A549 (cell line): Measurements from ENCODE around the gene RTEL1.

Experiments used
- EP300 ChIP-seq, 2 experiments: fragments of >200 bp; sonication (Bioruptor Twin); formaldehyde crosslinking; IDR thresholded peaks; 2 replicates in 1 of 2; 3 replicates in 1 of 2; pipeline ENCODE4 v1.6.1; 2016 to 2017
- KDM5A ChIP-seq: fragments of 200-600 bp; sonication (generic); IDR thresholded peaks from 2 replicates; pipeline ENCODE4 v1.6.1; 2016; ENCODE audit warnings: antibody characterized with exemption, mild to moderate bottlenecking
- MAFK ChIP-seq: fragments of 450-650 bp; IDR thresholded peaks from 2 replicates; pipeline ENCODE4 v1.6.1; 2014; ENCODE audit not compliant: partially characterized antibody
- RAD21 ChIP-seq, 2 experiments: fragments of >200 bp in 1 of 2; sonication (Bioruptor Twin) in 1 of 2; formaldehyde crosslinking in 1 of 2; IDR thresholded peaks in 1 of 2; conservative IDR thresholded peaks in 1 of 2; 2 replicates in 1 of 2; 3 replicates in 1 of 2; pipeline ENCODE4 v1.6.1; 2012 to 2018; ENCODE audit warnings: inconsistent platforms in 1 of 2
- ZFP36 ChIP-seq: fragments of 450-650 bp; IDR thresholded peaks from 2 replicates; pipeline ENCODE4 v1.6.1; 2014; ENCODE audit warnings: borderline replicate concordance; ENCODE audit not compliant: partially characterized antibody
- TF ChIP-seq, protein P1 (sequence below): fragments of >200 bp; sonication (Bioruptor Twin); formaldehyde crosslinking; IDR thresholded peaks from 3 replicates; pipeline ENCODE4 v1.5.1; 2016
- TF ChIP-seq, protein P2 (sequence below): fragments of 150-350 bp; IDR thresholded peaks from 2 replicates; pipeline ENCODE4 v1.6.1; 2014; ENCODE audit warnings: low read depth, mild to moderate bottlenecking, low read length

DNA sequence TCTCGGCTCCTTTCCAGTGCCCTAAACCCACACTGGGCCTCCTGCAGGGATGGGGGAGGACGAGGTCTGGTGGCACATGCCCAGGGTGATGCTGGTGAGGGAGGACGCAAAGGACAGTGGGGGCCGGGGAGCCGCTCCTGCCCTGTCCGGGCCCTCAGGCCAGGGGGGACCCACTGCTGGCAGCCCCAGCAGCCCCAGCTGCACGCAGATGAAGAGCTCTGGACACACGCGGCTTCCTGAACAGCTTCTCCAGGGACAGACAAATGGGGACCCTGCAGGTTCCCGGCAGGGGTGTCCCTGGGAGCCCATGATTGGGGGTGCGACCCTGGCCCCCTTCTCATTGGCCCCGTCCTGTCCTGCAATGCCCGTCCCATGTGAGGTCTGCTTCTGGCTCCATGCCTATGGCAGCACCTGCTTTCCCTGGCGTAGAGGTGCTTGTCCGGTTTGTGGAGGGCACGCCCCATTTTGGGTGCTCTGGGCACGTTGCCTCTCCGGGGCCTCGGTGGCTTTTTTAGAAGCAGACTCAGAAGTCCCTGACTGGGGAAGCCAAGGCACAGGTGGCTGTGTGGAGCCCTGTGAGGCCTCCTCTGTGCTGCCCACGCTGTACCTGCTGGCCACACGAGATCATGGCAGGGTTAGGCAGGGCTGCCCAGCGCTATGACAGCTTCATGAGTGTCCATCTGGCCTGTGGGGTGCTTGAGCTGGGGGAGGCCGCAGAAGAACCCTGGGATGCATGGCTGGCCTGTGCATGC, 22.9 kb downstream of the RTEL1 start:
- no peak for TF ChIP-seq RAD21 (conservative IDR thresholded peaks at IDR 0.05 in 1 of 2, IDR thresholded peaks at IDR 0.05 in 1 of 2)
- TF ChIP-seq ZFP36, result no peak
- TF ChIP-seq, protein P1, sequence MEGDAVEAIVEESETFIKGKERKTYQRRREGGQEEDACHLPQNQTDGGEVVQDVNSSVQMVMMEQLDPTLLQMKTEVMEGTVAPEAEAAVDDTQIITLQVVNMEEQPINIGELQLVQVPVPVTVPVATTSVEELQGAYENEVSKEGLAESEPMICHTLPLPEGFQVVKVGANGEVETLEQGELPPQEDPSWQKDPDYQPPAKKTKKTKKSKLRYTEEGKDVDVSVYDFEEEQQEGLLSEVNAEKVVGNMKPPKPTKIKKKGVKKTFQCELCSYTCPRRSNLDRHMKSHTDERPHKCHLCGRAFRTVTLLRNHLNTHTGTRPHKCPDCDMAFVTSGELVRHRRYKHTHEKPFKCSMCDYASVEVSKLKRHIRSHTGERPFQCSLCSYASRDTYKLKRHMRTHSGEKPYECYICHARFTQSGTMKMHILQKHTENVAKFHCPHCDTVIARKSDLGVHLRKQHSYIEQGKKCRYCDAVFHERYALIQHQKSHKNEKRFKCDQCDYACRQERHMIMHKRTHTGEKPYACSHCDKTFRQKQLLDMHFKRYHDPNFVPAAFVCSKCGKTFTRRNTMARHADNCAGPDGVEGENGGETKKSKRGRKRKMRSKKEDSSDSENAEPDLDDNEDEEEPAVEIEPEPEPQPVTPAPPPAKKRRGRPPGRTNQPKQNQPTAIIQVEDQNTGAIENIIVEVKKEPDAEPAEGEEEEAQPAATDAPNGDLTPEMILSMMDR, result no peak
- no peak for TF ChIP-seq MAFK
- TF ChIP-seq, protein P2, sequence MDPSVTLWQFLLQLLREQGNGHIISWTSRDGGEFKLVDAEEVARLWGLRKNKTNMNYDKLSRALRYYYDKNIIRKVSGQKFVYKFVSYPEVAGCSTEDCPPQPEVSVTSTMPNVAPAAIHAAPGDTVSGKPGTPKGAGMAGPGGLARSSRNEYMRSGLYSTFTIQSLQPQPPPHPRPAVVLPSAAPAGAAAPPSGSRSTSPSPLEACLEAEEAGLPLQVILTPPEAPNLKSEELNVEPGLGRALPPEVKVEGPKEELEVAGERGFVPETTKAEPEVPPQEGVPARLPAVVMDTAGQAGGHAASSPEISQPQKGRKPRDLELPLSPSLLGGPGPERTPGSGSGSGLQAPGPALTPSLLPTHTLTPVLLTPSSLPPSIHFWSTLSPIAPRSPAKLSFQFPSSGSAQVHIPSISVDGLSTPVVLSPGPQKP, result no peak
- TF ChIP-seq EP300 (IDR thresholded peaks at IDR 0.05), result no peak
- no peak for TF ChIP-seq KDM5A
